Effector memory CD8-positive, alpha-beta T cell (primary cell): ENCODE measurements around the gene GBE1.

Source experiments
- ATAC-seq: fragments of 150-1000 bp; cut with Tn5 transposase; replicated peaks from 2 replicates; pipeline ENCODE4 v1.10.0; 2021; ENCODE audit warnings: mild to moderate bottlenecking, moderate library complexity
- DNase-seq, 3 experiments: peaks; one replicate each; pipeline ENCODE4 v3.0.0; 2021
- H3K27ac Mint-ChIP-seq, 2 donors: one replicate each; pipeline ENCODE4 v1.8.0; 2022; ENCODE audit warnings: mild to moderate bottlenecking in 2 of 2, mixed read lengths in 2 of 2, moderate library complexity in 2 of 2
- H3K27me3 Mint-ChIP-seq, 2 donors: one replicate each; pipeline ENCODE4 v1.8.0; 2022; ENCODE audit warnings: mixed read lengths in 2 of 2
- H3K36me3 Mint-ChIP-seq: one replicate; pipeline ENCODE4 v1.8.0; 2022; ENCODE audit warnings: mild to moderate bottlenecking, moderate library complexity, mixed read lengths; ENCODE audit not compliant: insufficient read depth
- H3K4me1 Mint-ChIP-seq, 2 donors: one replicate each; pipeline ENCODE4 v1.8.0; 2022; ENCODE audit warnings: low read depth in 2 of 2, mixed read lengths in 2 of 2
- H3K4me3 Mint-ChIP-seq, 2 donors: one replicate each; pipeline ENCODE4 v1.8.0; 2022; ENCODE audit warnings: mild to moderate bottlenecking in 2 of 2, mixed read lengths in 2 of 2, moderate library complexity in 2 of 2
- H3K9me3 Mint-ChIP-seq, 2 donors: one replicate each; pipeline ENCODE4 v1.8.0; 2022; ENCODE audit warnings: mixed read lengths in 2 of 2

Gene GBE1

GRCh38 chr3:81666502-81667121 is 94.8 kb downstream of the GBE1 start:
- Mint-ChIP-seq H3K27me3 (no peaks in the 10 kb centered on the region), H3K9me3 (no peaks in the 10 kb centered on the region), H3K4me3 (no peak overlapping the region), H3K4me1 (no peaks in the 10 kb centered on the region), H3K27ac (no peak overlapping the region), H3K36me3 (no peaks in the 10 kb centered on the region)
- DNase-seq, result no peak
- no peak for ATAC-seq

GRCh38 chr3:81663114-81663513 is 98.3 kb downstream of the GBE1 start:
- H3K9me3 Mint-ChIP-seq, result no peaks in the 10 kb centered on the region
- no peak overlapping the region for H3K4me3 Mint-ChIP-seq
- no peak for DNase-seq
- no peaks in the 10 kb centered on the region for H3K27me3 Mint-ChIP-seq
- no peaks in the 10 kb centered on the region for H3K4me1 Mint-ChIP-seq
- ATAC-seq, result no peak
- no peak overlapping the region for H3K27ac Mint-ChIP-seq
- no peaks in the 10 kb centered on the region for H3K36me3 Mint-ChIP-seq

- H3K4me1 Mint-ChIP-seq, result no peaks in the 10 kb centered on the region
- DNase-seq (no peak), ATAC-seq (no peak)
- H3K36me3 Mint-ChIP-seq, result no peaks in the 10 kb centered on the region
- no peaks in the 10 kb centered on the region for H3K9me3 Mint-ChIP-seq
- no peak overlapping the region for H3K4me3 Mint-ChIP-seq
- H3K27ac Mint-ChIP-seq, result no peak overlapping the region
- no peaks in the 10 kb centered on the region for H3K27me3 Mint-ChIP-seq
Measured at GRCh38 chr3:81660036-81660435, 101.4 kb downstream of the GBE1 start.

GRCh38 chr3:81658322-81658997 is 103.0 kb downstream of the GBE1 start:
- H3K4me3 Mint-ChIP-seq, result no peak overlapping the region
- no peak overlapping the region for H3K27ac Mint-ChIP-seq
- ATAC-seq, result no peak

GRCh38 chr3:81651139-81651538 is 110.3 kb downstream of the GBE1 start:
- Mint-ChIP-seq H3K4me1 (no peaks in the 10 kb centered on the region), H3K9me3 (no peaks in the 10 kb centered on the region), H3K27me3 (no peaks in the 10 kb centered on the region), H3K4me3 (no peak overlapping the region), H3K27ac (no peak overlapping the region), H3K36me3 (no peaks in the 10 kb centered on the region)
- DNase-seq (no peak), ATAC-seq (no peak)

More at GRCh38 chr3:81658322-81658997, 103.0 kb downstream of the GBE1 start:
- Mint-ChIP-seq H3K9me3 (no peaks in the 10 kb centered on the region), H3K4me1 (no peaks in the 10 kb centered on the region), H3K27me3 (no peaks in the 10 kb centered on the region), H3K36me3 (no peaks in the 10 kb centered on the region)
- DNase-seq, result no peak

GRCh38 chr3:81650187-81650586 is 111.3 kb downstream of the GBE1 start:
- H3K9me3 Mint-ChIP-seq, result no peaks in the 10 kb centered on the region
- no peaks in the 10 kb centered on the region for H3K4me1 Mint-ChIP-seq
- H3K4me3 Mint-ChIP-seq, result no peak overlapping the region
- H3K36me3 Mint-ChIP-seq, result no peaks in the 10 kb centered on the region
- no peaks in the 10 kb centered on the region for H3K27me3 Mint-ChIP-seq
- DNase-seq (no peak), ATAC-seq (no peak)
- H3K27ac Mint-ChIP-seq, result no peak overlapping the region

GRCh38 chr3:81645248-81645647 is 116.2 kb downstream of the GBE1 start:
- Mint-ChIP-seq H3K4me3 (no peak overlapping the region), H3K27ac (no peak overlapping the region), H3K4me1 (no peaks in the 10 kb centered on the region), H3K27me3 (no peaks in the 10 kb centered on the region), H3K36me3 (no peaks in the 10 kb centered on the region), H3K9me3 (no peaks in the 10 kb centered on the region)
- DNase-seq, result no peak
- no peak for ATAC-seq

- no peaks in the 10 kb centered on the region for H3K27me3 Mint-ChIP-seq
- peaks cover 3% of the 10 kb centered on the region for H3K36me3 Mint-ChIP-seq
- H3K9me3 Mint-ChIP-seq, result no peaks in the 10 kb centered on the region
- DNase-seq, result no peak
- no peaks in the 10 kb centered on the region for H3K4me1 Mint-ChIP-seq
- H3K27ac Mint-ChIP-seq, result no peak overlapping the region
- H3K4me3 Mint-ChIP-seq, result no peak overlapping the region
- no peak for ATAC-seq
Measured at GRCh38 chr3:81643721-81644120, 117.7 kb downstream of the GBE1 start.

- Mint-ChIP-seq H3K4me1 (no peaks in the 10 kb centered on the region), H3K27me3 (no peaks in the 10 kb centered on the region), H3K9me3 (no peaks in the 10 kb centered on the region), H3K36me3 (peaks cover 3% of the 10 kb centered on the region), H3K27ac (no peak overlapping the region), H3K4me3 (no peak overlapping the region)
- ATAC-seq, result no peak
- DNase-seq, result no peak
Measured at GRCh38 chr3:81638480-81638879, 123.0 kb downstream of the GBE1 start.

GRCh38 chr3:81632659-81633058 is 128.8 kb downstream of the GBE1 start:
- H3K27ac Mint-ChIP-seq, result no peak overlapping the region
- ATAC-seq, result no peak
- no peaks in the 10 kb centered on the region for H3K9me3 Mint-ChIP-seq

GRCh38 chr3:81624756-81625155 is 136.7 kb downstream of the GBE1 start:
- ATAC-seq, result no peak
- no peaks in the 10 kb centered on the region for H3K27me3 Mint-ChIP-seq
- no peaks in the 10 kb centered on the region for H3K36me3 Mint-ChIP-seq
- H3K4me1 Mint-ChIP-seq, result no peaks in the 10 kb centered on the region
- no peaks in the 10 kb centered on the region for H3K9me3 Mint-ChIP-seq
- no peak for DNase-seq
- no peak overlapping the region for H3K4me3 Mint-ChIP-seq
- no peak overlapping the region for H3K27ac Mint-ChIP-seq

More at GRCh38 chr3:81632659-81633058, 128.8 kb downstream of the GBE1 start:
- DNase-seq, result no peak
- Mint-ChIP-seq H3K36me3 (no peaks in the 10 kb centered on the region), H3K27me3 (no peaks in the 10 kb centered on the region), H3K4me3 (no peak overlapping the region), H3K4me1 (no peaks in the 10 kb centered on the region)

- Mint-ChIP-seq H3K27me3 (no peaks in the 10 kb centered on the region), H3K4me1 (no peaks in the 10 kb centered on the region), H3K4me3 (no peak overlapping the region), H3K27ac (no peak overlapping the region), H3K36me3 (no peaks in the 10 kb centered on the region), H3K9me3 (no peaks in the 10 kb centered on the region)
- ATAC-seq (no peak), DNase-seq (no peak)
Measured at GRCh38 chr3:81622395-81622794, 139.1 kb downstream of the GBE1 start.

GRCh38 chr3:81621277-81621676 is 140.2 kb downstream of the GBE1 start:
- Mint-ChIP-seq H3K27me3 (no peaks in the 10 kb centered on the region), H3K9me3 (no peaks in the 10 kb centered on the region), H3K27ac (no peak overlapping the region), H3K4me1 (no peaks in the 10 kb centered on the region), H3K4me3 (no peak overlapping the region), H3K36me3 (no peaks in the 10 kb centered on the region)
- ATAC-seq (no peak), DNase-seq (no peak)

GRCh38 chr3:81620849-81621248 is 140.6 kb downstream of the GBE1 start:
- no peak overlapping the region for H3K4me3 Mint-ChIP-seq

More at GRCh38 chr3:81620849-81621248, 140.6 kb downstream of the GBE1 start:
- no peak for ATAC-seq
- no peaks in the 10 kb centered on the region for H3K36me3 Mint-ChIP-seq
- no peak overlapping the region for H3K27ac Mint-ChIP-seq
- no peaks in the 10 kb centered on the region for H3K9me3 Mint-ChIP-seq
- H3K4me1 Mint-ChIP-seq, result no peaks in the 10 kb centered on the region
- H3K27me3 Mint-ChIP-seq, result no peaks in the 10 kb centered on the region
- no peak for DNase-seq
